SK-N-SH treated with all-trans-retinoic acid at 6 μM for 48 hours (cell line): Measurements from ENCODE around the gene MEF2C.

Experiments used
- CREB5 ChIP-seq: fragments of 250-450 bp; sonication (Bioruptor Pico); IDR thresholded peaks from 2 replicates; pipeline ENCODE4 v1.5.1; 2020; ENCODE audit warnings: low read depth, mild to moderate bottlenecking, moderate library complexity
- CSDC2 ChIP-seq: fragments of 250-450 bp; sonication (Bioruptor Pico); IDR thresholded peaks from 2 replicates; pipeline ENCODE4 v1.5.0; 2020; ENCODE audit warnings: mild to moderate bottlenecking, moderate library complexity
- SNAI2 ChIP-seq: fragments of 250-450 bp; sonication (Bioruptor Pico); IDR thresholded peaks from 2 replicates; pipeline ENCODE4 v1.5.0; 2020; ENCODE audit warnings: mild to moderate bottlenecking, moderate library complexity
- TCF4 ChIP-seq: fragments of 250-450 bp; sonication (Bioruptor Pico); IDR thresholded peaks from 2 replicates; pipeline ENCODE4 v1.8.0; 2021; ENCODE audit warnings: mild to moderate bottlenecking, moderate library complexity, borderline replicate concordance
- TOX ChIP-seq: fragments of 250-450 bp; sonication (Bioruptor Pico); IDR thresholded peaks from 2 replicates; pipeline ENCODE4 v1.8.0; 2021; ENCODE audit warnings: mild to moderate bottlenecking, moderate library complexity, borderline replicate concordance
- ZFP3 ChIP-seq: fragments of 250-450 bp; sonication (Bioruptor Pico); IDR thresholded peaks from 2 replicates; pipeline ENCODE4 v1.5.0; 2020; ENCODE audit warnings: mild to moderate bottlenecking, moderate library complexity
- ZNF565 ChIP-seq: fragments of 450-650 bp; formaldehyde crosslinking; conservative IDR thresholded peaks from 2 replicates; pipeline ENCODE4 v1.5.0; 2020; ENCODE audit warnings: low read depth, mild to moderate bottlenecking, moderate library complexity
- ZNF8 ChIP-seq: fragments of 450-650 bp; formaldehyde crosslinking; IDR thresholded peaks from 2 replicates; pipeline ENCODE4 v1.5.0; 2020; ENCODE audit warnings: mild to moderate bottlenecking, moderate library complexity
- TF ChIP-seq, protein P1 (sequence below): fragments of 250-450 bp; sonication (Bioruptor Pico); IDR thresholded peaks from 2 replicates; pipeline ENCODE4 v1.5.1; 2021; ENCODE audit warnings: mild to moderate bottlenecking, moderate library complexity
- TF ChIP-seq, protein P2 (sequence below): fragments of 250-450 bp; sonication (Bioruptor Pico); IDR thresholded peaks from 2 replicates; pipeline ENCODE4 v1.8.0; 2021; ENCODE audit warnings: low read depth, mild to moderate bottlenecking, moderate library complexity, borderline replicate concordance

- TF ChIP-seq ZFP3 (CRISPR knock-in tag) (no peak), TOX (no peak), CREB5 (CRISPR knock-in tag) (no peak), ZNF565 (no peak), ZNF8 (CRISPR knock-in tag) (no peak), TCF4 (CRISPR knock-in tag) (no peak), SNAI2 (CRISPR knock-in tag) (no peak), CSDC2 (CRISPR knock-in tag) (no peak)
- TF ChIP-seq, protein P1, sequence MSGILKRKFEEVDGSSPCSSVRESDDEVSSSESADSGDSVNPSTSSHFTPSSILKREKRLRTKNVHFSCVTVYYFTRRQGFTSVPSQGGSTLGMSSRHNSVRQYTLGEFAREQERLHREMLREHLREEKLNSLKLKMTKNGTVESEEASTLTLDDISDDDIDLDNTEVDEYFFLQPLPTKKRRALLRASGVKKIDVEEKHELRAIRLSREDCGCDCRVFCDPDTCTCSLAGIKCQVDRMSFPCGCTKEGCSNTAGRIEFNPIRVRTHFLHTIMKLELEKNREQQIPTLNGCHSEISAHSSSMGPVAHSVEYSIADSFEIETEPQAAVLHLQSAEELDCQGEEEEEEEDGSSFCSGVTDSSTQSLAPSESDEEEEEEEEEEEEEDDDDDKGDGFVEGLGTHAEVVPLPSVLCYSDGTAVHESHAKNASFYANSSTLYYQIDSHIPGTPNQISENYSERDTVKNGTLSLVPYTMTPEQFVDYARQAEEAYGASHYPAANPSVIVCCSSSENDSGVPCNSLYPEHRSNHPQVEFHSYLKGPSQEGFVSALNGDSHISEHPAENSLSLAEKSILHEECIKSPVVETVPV (CRISPR knock-in tag) = no peak
- TF ChIP-seq, protein P2, sequence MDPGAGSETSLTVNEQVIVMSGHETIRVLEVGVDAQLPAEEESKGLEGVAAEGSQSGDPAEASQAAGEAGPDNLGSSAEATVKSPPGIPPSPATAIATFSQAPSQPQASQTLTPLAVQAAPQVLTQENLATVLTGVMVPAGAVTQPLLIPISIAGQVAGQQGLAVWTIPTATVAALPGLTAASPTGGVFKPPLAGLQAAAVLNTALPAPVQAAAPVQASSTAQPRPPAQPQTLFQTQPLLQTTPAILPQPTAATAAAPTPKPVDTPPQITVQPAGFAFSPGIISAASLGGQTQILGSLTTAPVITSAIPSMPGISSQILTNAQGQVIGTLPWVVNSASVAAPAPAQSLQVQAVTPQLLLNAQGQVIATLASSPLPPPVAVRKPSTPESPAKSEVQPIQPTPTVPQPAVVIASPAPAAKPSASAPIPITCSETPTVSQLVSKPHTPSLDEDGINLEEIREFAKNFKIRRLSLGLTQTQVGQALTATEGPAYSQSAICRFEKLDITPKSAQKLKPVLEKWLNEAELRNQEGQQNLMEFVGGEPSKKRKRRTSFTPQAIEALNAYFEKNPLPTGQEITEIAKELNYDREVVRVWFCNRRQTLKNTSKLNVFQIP = no peak
Observed at GRCh38 chr5:88884608-88884877, 1.6 kb upstream of the MEF2C start.
